OCI-LY1 (cell line): Measurements from ENCODE around the gene PPP4R1.

Experiments used
- CTCF ChIP-seq: fragments of 200-600 bp; sonication (generic), shearing (Covaris generic); IDR thresholded peaks from 2 replicates; pipeline ENCODE4 v1.5.1; 2017; ENCODE audit warnings: mild to moderate bottlenecking, antibody characterized with exemption, low read length, moderate library complexity, mixed read lengths
- EZH2 ChIP-seq: fragments of 200-600 bp; sonication (generic), shearing (Covaris generic); IDR thresholded peaks from 2 replicates; pipeline ENCODE4 v1.8.0; 2017; ENCODE audit warnings: borderline replicate concordance, mixed run types, mild to moderate bottlenecking, antibody characterized with exemption, low read length, moderate library complexity, mixed read lengths

GRCh38 chr18:9521770-9522169 is 92.6 kb downstream of the PPP4R1 start:
- no peak for TF ChIP-seq CTCF
- no peak for TF ChIP-seq EZH2
